Tibial nerve (tissue), 4 donors: ENCODE measurements around the gene MAGI1.

ENCODE experiments used
- CTCF ChIP-seq, 5 experiments: fragments of 200-600 bp in 3 of 5; fragments of 450-650 bp in 2 of 5; sonication (generic) in 3 of 5; IDR thresholded peaks; one replicate each; pipeline ENCODE4 v1.5.1; 2016 to 2019; ENCODE audit warnings: antibody characterized with exemption in 5 of 5, mild to moderate bottlenecking in 3 of 5, moderate library complexity in 2 of 5
- EP300 ChIP-seq, 2 donors: sonication (generic); formaldehyde crosslinking; IDR thresholded peaks; one replicate each; pipeline ENCODE4 v1.6.1; 2017; ENCODE audit warnings: antibody characterized with exemption in 2 of 2, mild to moderate bottlenecking in 1 of 2
- POLR2A ChIP-seq, 2 donors: fragments of 450-650 bp; IDR thresholded peaks; one replicate each; pipeline ENCODE4 v1.6.1; 2017; ENCODE audit warnings: antibody characterized with exemption in 2 of 2, mild to moderate bottlenecking in 2 of 2, moderate library complexity in 2 of 2

DNA sequence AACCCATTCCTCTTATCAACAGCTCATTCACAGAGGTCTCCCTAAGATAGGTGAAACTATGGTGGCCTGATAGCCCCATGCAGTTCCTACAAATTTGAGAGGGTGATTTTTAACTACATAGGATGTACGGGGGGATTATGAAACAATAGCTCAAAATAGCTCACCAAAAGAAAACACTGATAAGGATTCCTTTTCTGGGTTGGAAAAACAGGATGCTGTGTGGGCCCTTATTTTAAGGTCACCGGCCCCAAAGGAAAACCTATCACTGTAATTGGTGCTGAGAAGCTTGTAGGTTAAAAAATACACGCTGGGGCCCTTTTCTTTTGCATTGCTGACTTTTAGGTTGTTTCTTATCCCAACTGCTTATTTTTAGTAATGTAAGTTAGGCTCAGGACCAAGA is 627.4 kb downstream of the MAGI1 start:
- TF ChIP-seq CTCF (IDR thresholded peaks at IDR 0.05) (no peak), POLR2A (IDR thresholded peaks at IDR 0.05) (no peak), EP300 (IDR thresholded peaks at IDR 0.05) (no peak)
